SK-N-SH (cell line): ENCODE measurements around the gene FKBP8.

Experiments used
- EP300 ChIP-seq, 2 experiments: IDR thresholded peaks; 2 replicates each; pipeline versions ENCODE4 v1.4.0 to v1.6.1; 2012; ENCODE audit warnings: borderline replicate concordance in 1 of 2, low read depth in 1 of 2, low read length in 1 of 2
- EZH2phosphoT487 ChIP-seq: fragments of 200-600 bp; sonication (generic); IDR thresholded peaks from 2 replicates; pipeline ENCODE4 v1.6.1; 2017; ENCODE audit warnings: low read depth, mixed run types, mild to moderate bottlenecking, antibody characterized with exemption, moderate library complexity, borderline replicate concordance
- NFIC ChIP-seq: IDR thresholded peaks from 2 replicates; pipeline ENCODE4 v1.4.0; 2012; ENCODE audit warnings: borderline replicate concordance
- POLR2AphosphoS5 ChIP-seq: IDR thresholded peaks from 2 replicates; pipeline ENCODE4 v1.6.1; 2012; ENCODE audit warnings: low read depth, low read length
- RAD21 ChIP-seq: IDR thresholded peaks from 2 replicates; pipeline ENCODE4 v1.6.1; 2012; ENCODE audit warnings: mild to moderate bottlenecking, low read length
- RFX5 ChIP-seq: IDR thresholded peaks from 2 replicates; pipeline ENCODE4 v1.6.1; 2012; ENCODE audit warnings: mild to moderate bottlenecking, improper control_type of control experiment, low read length
- SIN3A ChIP-seq: IDR thresholded peaks from 2 replicates; pipeline ENCODE4 v1.6.1; 2012; ENCODE audit warnings: low read depth, mild to moderate bottlenecking, low read length, moderate library complexity, borderline replicate concordance
- TCF12 ChIP-seq: IDR thresholded peaks from 2 replicates; pipeline ENCODE4 v1.4.0; 2012
- YY1 ChIP-seq: IDR thresholded peaks from 2 replicates; pipeline ENCODE4 v1.4.0; 2012; ENCODE audit warnings: low read depth, mild to moderate bottlenecking
- TF ChIP-seq, protein P1 (sequence below): fragments of 200-600 bp; sonication (generic); IDR thresholded peaks from 2 replicates; pipeline ENCODE4 v1.6.1; 2017; ENCODE audit warnings: antibody characterized with exemption, mild to moderate bottlenecking, moderate library complexity
- TF ChIP-seq, protein P2 (sequence below): IDR thresholded peaks from 2 replicates; pipeline ENCODE4 v1.6.1; 2012; ENCODE audit warnings: mild to moderate bottlenecking, low read depth, low read length, moderate library complexity

DNA sequence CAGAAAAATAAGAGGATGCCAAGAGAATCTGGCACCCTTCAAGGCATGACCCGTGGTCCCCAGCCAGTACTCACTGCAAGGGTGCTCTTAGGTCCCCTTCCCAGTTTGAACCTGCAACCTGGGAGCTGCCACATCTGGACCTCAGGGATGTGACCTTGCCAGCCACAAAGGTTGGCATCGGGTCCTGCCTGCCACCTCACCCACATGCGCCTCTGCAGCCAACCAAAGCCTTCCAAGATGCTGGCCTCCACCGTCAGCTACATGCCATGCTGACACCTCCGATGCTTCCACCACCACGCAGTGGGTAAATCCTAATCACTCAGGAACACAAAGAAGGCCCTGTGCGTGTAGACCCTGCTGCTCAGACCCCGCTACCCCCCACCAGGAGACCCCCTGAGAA lies 56.6 kb downstream of the FKBP8 start:
- TF ChIP-seq, protein P1, sequence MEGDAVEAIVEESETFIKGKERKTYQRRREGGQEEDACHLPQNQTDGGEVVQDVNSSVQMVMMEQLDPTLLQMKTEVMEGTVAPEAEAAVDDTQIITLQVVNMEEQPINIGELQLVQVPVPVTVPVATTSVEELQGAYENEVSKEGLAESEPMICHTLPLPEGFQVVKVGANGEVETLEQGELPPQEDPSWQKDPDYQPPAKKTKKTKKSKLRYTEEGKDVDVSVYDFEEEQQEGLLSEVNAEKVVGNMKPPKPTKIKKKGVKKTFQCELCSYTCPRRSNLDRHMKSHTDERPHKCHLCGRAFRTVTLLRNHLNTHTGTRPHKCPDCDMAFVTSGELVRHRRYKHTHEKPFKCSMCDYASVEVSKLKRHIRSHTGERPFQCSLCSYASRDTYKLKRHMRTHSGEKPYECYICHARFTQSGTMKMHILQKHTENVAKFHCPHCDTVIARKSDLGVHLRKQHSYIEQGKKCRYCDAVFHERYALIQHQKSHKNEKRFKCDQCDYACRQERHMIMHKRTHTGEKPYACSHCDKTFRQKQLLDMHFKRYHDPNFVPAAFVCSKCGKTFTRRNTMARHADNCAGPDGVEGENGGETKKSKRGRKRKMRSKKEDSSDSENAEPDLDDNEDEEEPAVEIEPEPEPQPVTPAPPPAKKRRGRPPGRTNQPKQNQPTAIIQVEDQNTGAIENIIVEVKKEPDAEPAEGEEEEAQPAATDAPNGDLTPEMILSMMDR = no peak
- TF ChIP-seq RAD21 = no peak
- no peak for TF ChIP-seq EP300 (IDR thresholded peaks at IDR 0.05; ENCODE audit: borderline replicate concordance in 1 of 2, low read depth in 1 of 2, low read length in 1 of 2)
- no peak for TF ChIP-seq NFIC
- no peak for TF ChIP-seq EZH2phosphoT487
- TF ChIP-seq, protein P2, sequence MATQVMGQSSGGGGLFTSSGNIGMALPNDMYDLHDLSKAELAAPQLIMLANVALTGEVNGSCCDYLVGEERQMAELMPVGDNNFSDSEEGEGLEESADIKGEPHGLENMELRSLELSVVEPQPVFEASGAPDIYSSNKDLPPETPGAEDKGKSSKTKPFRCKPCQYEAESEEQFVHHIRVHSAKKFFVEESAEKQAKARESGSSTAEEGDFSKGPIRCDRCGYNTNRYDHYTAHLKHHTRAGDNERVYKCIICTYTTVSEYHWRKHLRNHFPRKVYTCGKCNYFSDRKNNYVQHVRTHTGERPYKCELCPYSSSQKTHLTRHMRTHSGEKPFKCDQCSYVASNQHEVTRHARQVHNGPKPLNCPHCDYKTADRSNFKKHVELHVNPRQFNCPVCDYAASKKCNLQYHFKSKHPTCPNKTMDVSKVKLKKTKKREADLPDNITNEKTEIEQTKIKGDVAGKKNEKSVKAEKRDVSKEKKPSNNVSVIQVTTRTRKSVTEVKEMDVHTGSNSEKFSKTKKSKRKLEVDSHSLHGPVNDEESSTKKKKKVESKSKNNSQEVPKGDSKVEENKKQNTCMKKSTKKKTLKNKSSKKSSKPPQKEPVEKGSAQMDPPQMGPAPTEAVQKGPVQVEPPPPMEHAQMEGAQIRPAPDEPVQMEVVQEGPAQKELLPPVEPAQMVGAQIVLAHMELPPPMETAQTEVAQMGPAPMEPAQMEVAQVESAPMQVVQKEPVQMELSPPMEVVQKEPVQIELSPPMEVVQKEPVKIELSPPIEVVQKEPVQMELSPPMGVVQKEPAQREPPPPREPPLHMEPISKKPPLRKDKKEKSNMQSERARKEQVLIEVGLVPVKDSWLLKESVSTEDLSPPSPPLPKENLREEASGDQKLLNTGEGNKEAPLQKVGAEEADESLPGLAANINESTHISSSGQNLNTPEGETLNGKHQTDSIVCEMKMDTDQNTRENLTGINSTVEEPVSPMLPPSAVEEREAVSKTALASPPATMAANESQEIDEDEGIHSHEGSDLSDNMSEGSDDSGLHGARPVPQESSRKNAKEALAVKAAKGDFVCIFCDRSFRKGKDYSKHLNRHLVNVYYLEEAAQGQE = no peak
- TF ChIP-seq TCF12 = no peak
- TF ChIP-seq SIN3A = no peak
- no peak for TF ChIP-seq RFX5
- TF ChIP-seq YY1 = no peak
- no peak for TF ChIP-seq POLR2AphosphoS5
